Endothelial cell of umbilical vein (primary cell): Measurements from ENCODE around the gene PLA2G10. TPM values are rescaled to one million over a fixed set of nuclear protein-coding genes. Genes with fewer than 3 reads are reported as not detected.

Experiments
- BruUV-seq: library from RNA; stranded (reverse); fragments of 400-500 nt; replicated peaks from 2 replicates; lab custom pipeline; 2021; lab: Mats Ljungman, UMichigan
- CTCF ChIA-PET: fragments of 300-600, 350-600 bp; sonication (Branson Sonifier 250); formaldehyde crosslinking; loops from one replicate; lab custom pipeline; 2021; ENCODE audit warnings: antibody characterized with exemption, inconsistent platforms; lab: Charles Lee
- POLR2A ChIA-PET: fragments of 300-600, 350-600 bp; sonication (Branson Sonifier 250); formaldehyde crosslinking; loops from one replicate; lab custom pipeline; 2021; ENCODE audit warnings: antibody characterized with exemption, inconsistent platforms; lab: Charles Lee
- DNase-seq: peaks from one replicate; pipeline ENCODE4 v3.0.0-alpha.2; 2011; ENCODE audit warnings: low read depth, low spot score
- FAIRE-seq: peaks from 2 replicates; lab custom pipeline; 2011; peaks lifted over from hg19 to GRCh38; lab: Jason Lieb, UNC
- H2AFZ ChIP-seq: 2 replicates; pipeline ENCODE4 v1.6.0; 2012; ENCODE audit warnings: low read depth, low read length, control low read depth, inconsistent platforms
- H3K27ac ChIP-seq: 2 replicates; pipeline ENCODE4 v1.5.1; 2011; ENCODE audit warnings: low read depth, mild to moderate bottlenecking, control low read depth, low read length, moderate library complexity; ENCODE audit not compliant: insufficient read depth
- H3K27me3 ChIP-seq, 2 experiments: 2 replicates each; pipeline versions ENCODE4 v1.6.0 to v1.6.1; 2011; ENCODE audit warnings: low read length in 2 of 2, mixed read lengths in 1 of 2; ENCODE audit not compliant: control insufficient read depth in 2 of 2, insufficient read depth in 2 of 2
- H3K36me3 ChIP-seq, 2 experiments: 2 replicates in 1 of 2; 3 replicates in 1 of 2; pipeline ENCODE4 v1.5.1; 2011; ENCODE audit warnings: low read length in 2 of 2, mild to moderate bottlenecking in 1 of 2, moderate library complexity in 1 of 2; ENCODE audit not compliant: control insufficient read depth in 2 of 2, insufficient read depth in 2 of 2; ENCODE audit errors: extremely low read depth in 1 of 2
- H3K4me1 ChIP-seq: 3 replicates; pipeline ENCODE4 v1.5.1; 2011; ENCODE audit warnings: mild to moderate bottlenecking, low read length; ENCODE audit not compliant: control insufficient read depth, insufficient read depth; ENCODE audit errors: extremely low read depth
- H3K4me2 ChIP-seq: 2 replicates; pipeline ENCODE4 v1.6.1; 2011; ENCODE audit warnings: low read length, control low read depth, mixed read lengths; ENCODE audit not compliant: insufficient read depth
- H3K4me3 ChIP-seq, 3 experiments: fragments of 200-600 bp in 1 of 3; sonication (generic), shearing (Covaris generic) in 1 of 3; replicated peaks in 1 of 3; 2 replicates each; pipeline ENCODE4 v1.5.1; 2011 to 2016; ENCODE audit warnings: control low read depth in 3 of 3, low read length in 3 of 3, mild to moderate bottlenecking in 2 of 3, inconsistent platforms in 1 of 3, low read depth in 1 of 3, moderate library complexity in 1 of 3; ENCODE audit not compliant: insufficient read depth in 1 of 3
- H3K79me2 ChIP-seq: 2 replicates; pipeline ENCODE4 v1.6.0; 2012; ENCODE audit warnings: low read length, inconsistent platforms; ENCODE audit not compliant: control insufficient read depth, insufficient read depth
- H3K9ac ChIP-seq: replicated peaks from 2 replicates; pipeline ENCODE3; 2011; ENCODE audit warnings: low read length, control low read depth; ENCODE audit not compliant: insufficient read depth; ENCODE audit errors: extremely low read depth
- H3K9me1 ChIP-seq: replicated peaks from 3 replicates; pipeline ENCODE4 v1.6.0; 2011; ENCODE audit warnings: mild to moderate bottlenecking, low read length; ENCODE audit not compliant: control insufficient read depth, insufficient read depth; ENCODE audit errors: extremely low read depth
- H3K9me3 ChIP-seq: replicated peaks from 2 replicates; pipeline ENCODE4 v1.5.1; 2012; ENCODE audit warnings: low read length, inconsistent platforms; ENCODE audit not compliant: control insufficient read depth, insufficient read depth
- H4K20me1 ChIP-seq: replicated peaks from 2 replicates; pipeline ENCODE3; 2011; ENCODE audit warnings: mild to moderate bottlenecking, low read length; ENCODE audit not compliant: control insufficient read depth, insufficient read depth; ENCODE audit errors: extremely low read depth
- CTCF ChIP-seq, 2 donors: IDR thresholded peaks; 1 replicate in 1 of 2; 2 replicates in 1 of 2; pipeline ENCODE4 v1.5.1; 2011; ENCODE audit warnings: low read length in 2 of 2, mild to moderate bottlenecking in 2 of 2, moderate library complexity in 2 of 2, control low read depth in 1 of 2, inconsistent platforms in 1 of 2, low read depth in 1 of 2; ENCODE audit not compliant: insufficient read depth in 1 of 2; ENCODE audit errors: extremely low read depth in 1 of 2
- EZH2 ChIP-seq: IDR thresholded peaks from 2 replicates; pipeline ENCODE4 v1.6.1; 2012; ENCODE audit warnings: borderline replicate concordance, low read depth, mild to moderate bottlenecking, moderate library complexity, low read length, inconsistent platforms; ENCODE audit not compliant: severe bottlenecking
- FOS ChIP-seq: IDR thresholded peaks from 2 replicates; pipeline ENCODE4 v1.6.1; 2011; ENCODE audit warnings: mild to moderate bottlenecking, low read length, moderate library complexity, borderline replicate concordance; ENCODE audit not compliant: insufficient read depth
- GATA2 ChIP-seq: IDR thresholded peaks from 2 replicates; pipeline ENCODE4 v1.7.0; 2011; ENCODE audit warnings: low read depth, mild to moderate bottlenecking, moderate library complexity, mixed read lengths, low read length; ENCODE audit not compliant: insufficient read length, insufficient read depth
- JUN ChIP-seq: IDR thresholded peaks from 2 replicates; pipeline ENCODE4 v1.6.1; 2011; ENCODE audit warnings: borderline replicate concordance, low read depth; ENCODE audit not compliant: insufficient read length, insufficient read depth
- MYC ChIP-seq: IDR thresholded peaks from one replicate; pipeline ENCODE4 v1.6.1; 2011; ENCODE audit warnings: mild to moderate bottlenecking, low read depth, low read length
- POLR2A ChIP-seq: IDR thresholded peaks from 2 replicates; pipeline ENCODE4 v1.6.1; 2012; ENCODE audit warnings: low read depth, mild to moderate bottlenecking, control low read depth, low read length
- POLR2AphosphoS5 ChIP-seq: IDR thresholded peaks from 2 replicates; pipeline ENCODE4 v1.6.1; 2012; ENCODE audit warnings: low read depth, mild to moderate bottlenecking, control low read depth, low read length, moderate library complexity; ENCODE audit not compliant: insufficient read depth
- dilution Hi-C: fragments of 300-500 bp; cut with MboI; formaldehyde crosslinking; loops from one replicate; pipeline ENCODE4 v1.15.0; 2019; ENCODE audit warnings: low sequenced_read_pairs; ENCODE audit not compliant: extremely low pct_ligation_motif_present
- intact Hi-C: fragments of 100-400 bp; cut with micrococcal nuclease; formaldehyde crosslinking; loops from one replicate; pipeline ENCODE4 v1.10.0; 2022
- polyA plus RNA-seq, 4 experiments: library from polyadenylated mRNA; depleted of rRNA in 3 of 4; stranded (reverse) in 3 of 4; unstranded in 1 of 4; fragments of >200 nt; gene quantifications; 2 replicates each; pipeline versions ENCODE4 v1.2.1 to v1.2.3, GENCODE V29; 2011 to 2012; ENCODE audit warnings: missing spikeins in 1 of 4
- total RNA-seq: library from RNA; stranded (reverse); gene quantifications from 2 replicates; pipeline ENCODE4 v1.2.3, GENCODE V29; 2021
- TF ChIP-seq, protein P1 (sequence below): IDR thresholded peaks from 2 replicates; pipeline ENCODE4 v1.6.1; 2011; ENCODE audit not compliant: insufficient read depth, insufficient read length

PLA2G10 gene
- total and polyA plus RNA-seq, 2 donors (not counting 3 experiments of a cell fraction or from before 2014, with no cell fraction given), result 0.25 TPM; not detected in 1

GRCh38 chr16:14634389-14634725 lies 59.8 kb downstream of the PLA2G10 start:
- peak overlapping the region; percentile 30 for H3K27ac ChIP-seq
- intact Hi-C loops (loop anchor here (5.0 kb wide), 2 partner anchors 347 to 577 kb away; no protein-coding TSS in a partner anchor), dilution Hi-C loops (no loop called here)
- H3K4me1 ChIP-seq, result peaks cover 19% of the 10 kb centered on the region
- peak overlapping the region in 2 of 3 experiments; percentile 3 to 92 for H3K4me3 ChIP-seq
- no peaks in the 10 kb centered on the region for H3K27me3 ChIP-seq
- peaks cover 13% of the 10 kb centered on the region for H4K20me1 ChIP-seq
- H3K9ac ChIP-seq, result no peak overlapping the region
- DNase-seq (no peak), FAIRE-seq (no peak)
- peaks cover 71% of the 10 kb centered on the region for H3K79me2 ChIP-seq
- no peak overlapping the region for H2AFZ ChIP-seq
- TF ChIP-seq CTCF (IDR thresholded peaks at IDR 0.05; ENCODE audit: extremely low read depth in 1 of 2, insufficient read depth in 1 of 2, low read depth in 1 of 2, low read length in 2 of 2), result no peak
- BruUV-seq, result no TSS peak
- no peaks in the 10 kb centered on the region for H3K9me1 ChIP-seq
- ChIA-PET POLR2A (interaction anchor here (0.6 kb wide), 1 partner anchor 63 kb away, joined by 4 read pairs; no protein-coding TSS in a partner anchor), CTCF (interaction anchor here (1.7 to 2.1 kb wide), 2 partner anchors 10 to 711 kb away, joined by 6 to 10 read pairs; no protein-coding TSS in a partner anchor)
- H3K9me3 ChIP-seq, result no peaks in the 10 kb centered on the region
- peaks cover 0 to 5% of the 10 kb centered on the region in 2 experiments for H3K36me3 ChIP-seq
- H3K4me2 ChIP-seq, result peak overlapping the region; percentile 95

DNA sequence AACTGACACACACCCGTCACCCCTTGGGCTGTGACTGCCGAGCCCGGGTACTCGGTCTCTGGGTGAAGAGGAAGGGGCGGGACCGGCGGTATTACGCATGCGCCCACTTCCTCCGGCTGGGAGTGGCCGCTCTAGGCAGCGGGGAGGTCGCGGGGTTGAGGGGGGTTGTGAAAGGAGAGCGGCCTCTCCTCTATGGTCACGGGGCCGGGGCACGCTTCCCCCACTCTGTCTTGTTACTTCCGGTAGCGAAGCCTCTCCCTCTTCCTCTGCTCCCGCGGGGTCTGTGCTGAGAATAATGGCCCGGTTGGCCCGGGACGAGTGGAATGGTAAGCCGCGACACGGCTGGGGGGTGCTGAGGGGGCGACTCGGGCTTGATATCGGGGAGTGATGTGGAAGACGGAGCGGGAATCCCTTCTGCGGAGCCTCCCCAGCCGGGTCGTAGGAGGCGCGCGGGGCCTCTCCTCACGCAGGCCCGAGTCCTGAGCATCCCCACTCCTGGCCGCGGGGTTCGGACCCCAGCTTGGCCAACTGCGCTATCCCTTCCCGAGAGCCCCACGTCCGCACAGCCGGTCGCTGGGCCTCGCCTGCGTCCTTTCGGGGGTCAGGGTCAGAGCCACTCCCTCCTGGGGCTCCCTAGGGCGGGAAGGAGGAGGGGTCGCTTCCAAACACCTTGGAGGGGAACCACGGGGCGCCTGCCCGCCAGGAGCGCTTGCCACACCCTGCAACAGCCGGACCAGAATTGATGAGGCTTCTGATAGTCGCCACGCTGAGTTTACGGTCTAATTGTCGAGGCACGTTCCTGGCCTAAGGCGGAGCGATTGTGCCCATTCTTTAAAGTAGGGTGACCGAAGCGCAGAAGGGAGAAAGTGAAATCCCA lies 61.2 kb downstream of the PLA2G10 start, which contains the start of gene BFAR:
Gene BFAR, plus strand, starts transcription at position 259 of the 877 bp plus-strand sequence. CDS start 11,396 bp downstream, outside the sequence.
- Histone ChIP-seq H3K9ac (peak within 1 kb of the TSS; percentile 99), H2AFZ (peak within 1 kb of the TSS; percentile 36), H3K9me1 (no peaks in the 10 kb centered on the region), H3K4me3 (peak within 1 kb of the TSS; percentile 85 to 95 (median 92)), H3K4me2 (peak within 1 kb of the TSS; percentile 95), H4K20me1 (peaks cover 13% of the 10 kb centered on the region), H3K27me3 (no peaks in the 10 kb centered on the region), H3K79me2 (peaks cover 65% of the 10 kb centered on the region), H3K36me3 (peaks cover 0 to 1% of the 10 kb centered on the region in 2 experiments), H3K9me3 (no peaks in the 10 kb centered on the region), H3K27ac (peak within 1 kb of the TSS; percentile 78), H3K4me1 (peaks cover 27% of the 10 kb centered on the region)
- intact Hi-C loops, result loop anchor here (5.0 kb wide), 2 partner anchors 346 to 576 kb away; no protein-coding TSS in a partner anchor
- TSS peak; percentile 26 for BruUV-seq
- FAIRE-seq (peak; percentile 79), DNase-seq (peak; percentile 97)
- ChIA-PET CTCF (interaction anchor here (1.7 to 2.1 kb wide), 2 partner anchors 11 to 709 kb away, joined by 6 to 10 read pairs; no protein-coding TSS in a partner anchor), POLR2A (interaction anchor here (0.7 kb wide), 1 partner anchor 67 kb away, joined by 3 read pairs; no protein-coding TSS in a partner anchor)
- dilution Hi-C loops, result no loop called here
- peak; percentile 92 for TF ChIP-seq POLR2AphosphoS5
- peak; percentile 96 for TF ChIP-seq POLR2A
- TF ChIP-seq EZH2, result no peak
- TF ChIP-seq JUN, result peak; percentile 24
- peak; percentile 9 for TF ChIP-seq MYC
- TF ChIP-seq, protein P1, sequence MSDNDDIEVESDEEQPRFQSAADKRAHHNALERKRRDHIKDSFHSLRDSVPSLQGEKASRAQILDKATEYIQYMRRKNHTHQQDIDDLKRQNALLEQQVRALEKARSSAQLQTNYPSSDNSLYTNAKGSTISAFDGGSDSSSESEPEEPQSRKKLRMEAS, result peak; percentile 48
- no peak for TF ChIP-seq GATA2
- TF ChIP-seq FOS, result peak; percentile 64
- no peak for TF ChIP-seq CTCF (IDR thresholded peaks at IDR 0.05; ENCODE audit: extremely low read depth in 1 of 2, insufficient read depth in 1 of 2, low read depth in 1 of 2, low read length in 2 of 2)
